Thoracic aorta (tissue), 2 donors: ENCODE results near the gene BHLHE40. TPM values are rescaled to one million over a fixed set of nuclear protein-coding genes. Genes with fewer than 3 reads are reported as not detected.

ENCODE experiments used
- ATAC-seq: fragments of 150-250 bp; one replicate; pipeline ENCODE4 v1.8.0; 2017; ENCODE audit warnings: low read depth; ENCODE audit not compliant: insufficient number of reproducible peaks, low FRiP score
- DNase-seq: peaks from one replicate; pipeline ENCODE4 v3.0.0-alpha.2; 2020; ENCODE audit warnings: low spot score
- H3K27ac ChIP-seq, 2 donors: fragments of 200-600 bp; sonication (generic); 1 replicate in 1 of 2; 2 replicates in 1 of 2; pipeline ENCODE4 v1.5.1; 2016; ENCODE audit warnings: mild to moderate bottlenecking in 2 of 2, moderate library complexity in 2 of 2
- H3K27me3 ChIP-seq: fragments of 200-600 bp; sonication (generic); replicated peaks from 2 replicates; pipeline ENCODE4 v1.6.0; 2016; ENCODE audit warnings: mild to moderate bottlenecking; ENCODE audit not compliant: insufficient read depth
- H3K36me3 ChIP-seq: fragments of 200-600 bp; sonication (generic); one replicate; pipeline ENCODE4 v1.5.1; 2016
- H3K4me1 ChIP-seq, 2 donors: fragments of 200-600 bp; sonication (generic); 1 replicate in 1 of 2; 2 replicates in 1 of 2; pipeline versions ENCODE4 v1.5.1 to v1.6.0; 2016; ENCODE audit warnings: low read depth in 2 of 2, mild to moderate bottlenecking in 1 of 2; ENCODE audit not compliant: control insufficient read depth in 1 of 2
- H3K4me3 ChIP-seq: fragments of 200-600 bp; sonication (generic); 2 replicates; pipeline ENCODE4 v1.5.1; 2016; ENCODE audit warnings: mild to moderate bottlenecking
- H3K9me3 ChIP-seq: fragments of 200-600 bp; sonication (generic); 2 replicates; pipeline ENCODE4 v1.5.1; 2016
- CTCF ChIP-seq: fragments of 200-600 bp; sonication (generic); IDR thresholded peaks from one replicate; pipeline ENCODE4 v1.5.1; 2019; ENCODE audit warnings: antibody characterized with exemption
- total RNA-seq, 2 donors: library from RNA; depleted of rRNA; stranded (reverse); fragments of >200 nt; gene quantifications; one replicate each; pipeline versions ENCODE4 v1.1.0 to v1.2.3, GENCODE V29; 2016

Gene BHLHE40
- total RNA-seq, 2 donors from 2014 or later, result 47.2 to 109 TPM

GRCh38 chr3:4988983-4989834 lies 10.0 kb downstream of the BHLHE40 start:
- Histone ChIP-seq H3K27me3 (no peaks in the 10 kb centered on the region), H3K36me3 (no peaks in the 10 kb centered on the region), H3K27ac (peak overlapping the region; percentile 54 to 99), H3K9me3 (no peaks in the 10 kb centered on the region), H3K4me3 (no peak overlapping the region), H3K4me1 (peaks cover 29 to 52% of the 10 kb centered on the region in 2 donors)
- TF ChIP-seq CTCF, result no peak
- ATAC-seq (no peak), DNase-seq (no peak)

GRCh38 chr3:4990069-4990468 lies 10.8 kb downstream of the BHLHE40 start:
- DNase-seq, result no peak

GRCh38 chr3:4992118-4992517 lies 12.9 kb downstream of the BHLHE40 start:
- DNase-seq (no peak), ATAC-seq (no peak)
- H3K4me1 ChIP-seq, result peaks cover 17 to 45% of the 10 kb centered on the region in 2 donors
- H3K27me3 ChIP-seq, result no peaks in the 10 kb centered on the region
- TF ChIP-seq CTCF, result no peak
- H3K9me3 ChIP-seq, result no peaks in the 10 kb centered on the region
- H3K4me3 ChIP-seq, result no peak overlapping the region
- no peak overlapping the region for H3K27ac ChIP-seq
- H3K36me3 ChIP-seq, result no peaks in the 10 kb centered on the region

More at GRCh38 chr3:4990069-4990468, 10.8 kb downstream of the BHLHE40 start:
- no peak for ATAC-seq
- no peak for TF ChIP-seq CTCF
- Histone ChIP-seq H3K36me3 (no peaks in the 10 kb centered on the region), H3K9me3 (no peaks in the 10 kb centered on the region), H3K27ac (no peak overlapping the region), H3K4me1 (peaks cover 26 to 53% of the 10 kb centered on the region in 2 donors), H3K4me3 (no peak overlapping the region), H3K27me3 (no peaks in the 10 kb centered on the region)

- no peak for TF ChIP-seq CTCF
- Histone ChIP-seq H3K36me3 (no peaks in the 10 kb centered on the region), H3K4me1 (peaks cover 17 to 35% of the 10 kb centered on the region in 2 donors), H3K27me3 (no peaks in the 10 kb centered on the region), H3K27ac (peak overlapping the region; percentile 28 to 51), H3K4me3 (no peak overlapping the region), H3K9me3 (no peaks in the 10 kb centered on the region)
- ATAC-seq (no peak), DNase-seq (no peak)
These were observed 14.3 kb downstream of the BHLHE40 start for GRCh38 chr3:4993276-4994143.
